GM18909 (cell line): ENCODE data around the gene TCF7L2.

ENCODE experiments used
- ATAC-seq: cut with Tn5 transposase; IDR thresholded peaks from one replicate; pipeline ENCODE4 v1.9.1; 2021; ENCODE audit warnings: mild to moderate bottlenecking; ENCODE audit not compliant: unreplicated experiment, poor library complexity

Gene TCF7L2

GRCh38 chr10:112945811-112946210 is 4.2 kb upstream of the TCF7L2 start:
- ATAC-seq = no peak

- no peak for ATAC-seq
Observed at GRCh38 chr10:112946649-112947048, 3.4 kb upstream of the TCF7L2 start.

GRCh38 chr10:112948196-112948595 is 1.9 kb upstream of the TCF7L2 start:
- ATAC-seq = no peak

- ATAC-seq = no peak
Observed at GRCh38 chr10:112949143-112949823, 764 bp upstream of the TCF7L2 start.

- ATAC-seq = no peak
Observed at GRCh38 chr10:112950714-112951358, 789 bp downstream of the TCF7L2 start.

- no peak for ATAC-seq
Observed at GRCh38 chr10:112951359-112952281, 1.6 kb downstream of the TCF7L2 start.

- ATAC-seq = no peak
Observed at GRCh38 chr10:112952282-112953173, 2.5 kb downstream of the TCF7L2 start.

GRCh38 chr10:112953174-112954159 is 3.4 kb downstream of the TCF7L2 start:
- no peak for ATAC-seq

- no peak for ATAC-seq
Observed at GRCh38 chr10:112954974-112955581, 5.0 kb downstream of the TCF7L2 start.

- ATAC-seq = no peak
Observed at GRCh38 chr10:112955582-112956421, 5.8 kb downstream of the TCF7L2 start.

- ATAC-seq = no peak
Observed at GRCh38 chr10:112956631-112957350, 6.7 kb downstream of the TCF7L2 start.

- ATAC-seq = no peak
Observed at GRCh38 chr10:112957640-112958092, 7.6 kb downstream of the TCF7L2 start.

GRCh38 chr10:112958275-112958995 is 8.4 kb downstream of the TCF7L2 start:
- no peak for ATAC-seq

- no peak for ATAC-seq
Observed at GRCh38 chr10:112959207-112959838, 9.3 kb downstream of the TCF7L2 start.

GRCh38 chr10:112960151-112960681 is 10.2 kb downstream of the TCF7L2 start:
- no peak for ATAC-seq

- no peak for ATAC-seq
Observed at GRCh38 chr10:112961609-112962008, 11.6 kb downstream of the TCF7L2 start.
